ENCODE data around the gene SCN11A.

Gene SCN11A

DNA sequence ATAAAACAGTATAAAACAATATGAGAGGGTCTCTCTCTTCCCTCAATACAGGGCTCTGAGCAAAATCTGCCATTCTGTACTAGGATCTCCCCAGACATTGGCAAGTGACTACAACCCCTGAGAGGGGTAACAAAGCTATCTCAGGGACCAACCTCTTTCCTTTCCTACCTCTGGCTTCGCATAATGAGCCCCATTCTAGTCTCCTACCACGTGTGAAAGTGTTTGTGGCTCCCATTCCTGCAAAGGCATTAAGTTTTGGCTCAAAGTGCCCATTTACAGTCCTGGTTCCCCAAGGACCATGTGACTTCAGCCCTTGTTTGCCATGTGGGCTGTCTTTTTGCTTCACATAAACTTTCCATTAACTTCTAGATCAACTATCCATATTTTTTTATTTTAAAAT, 46.4 kb downstream of the SCN11A start:
- no peak for TF ChIP-seq SUZ12 (IDR thresholded peaks at IDR 0.05)
- TF ChIP-seq CTBP1 (IDR thresholded peaks at IDR 0.05; ENCODE audit: borderline replicate concordance) = no peak
- TF ChIP-seq TARDBP (IDR thresholded peaks at IDR 0.05) = no peak
- TF ChIP-seq ELF4 (IDR thresholded peaks at IDR 0.05) = no peak
- TF ChIP-seq ARNT (IDR thresholded peaks at IDR 0.05) = no peak
- TF ChIP-seq, protein P1, sequence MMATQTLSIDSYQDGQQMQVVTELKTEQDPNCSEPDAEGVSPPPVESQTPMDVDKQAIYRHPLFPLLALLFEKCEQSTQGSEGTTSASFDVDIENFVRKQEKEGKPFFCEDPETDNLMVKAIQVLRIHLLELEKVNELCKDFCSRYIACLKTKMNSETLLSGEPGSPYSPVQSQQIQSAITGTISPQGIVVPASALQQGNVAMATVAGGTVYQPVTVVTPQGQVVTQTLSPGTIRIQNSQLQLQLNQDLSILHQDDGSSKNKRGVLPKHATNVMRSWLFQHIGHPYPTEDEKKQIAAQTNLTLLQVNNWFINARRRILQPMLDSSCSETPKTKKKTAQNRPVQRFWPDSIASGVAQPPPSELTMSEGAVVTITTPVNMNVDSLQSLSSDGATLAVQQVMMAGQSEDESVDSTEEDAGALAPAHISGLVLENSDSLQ (IDR thresholded peaks at IDR 0.05) = no peak
- no peak for TF ChIP-seq FOXM1 (IDR thresholded peaks at IDR 0.05; ENCODE audit: borderline replicate concordance)
- TF ChIP-seq LEF1 (IDR thresholded peaks at IDR 0.05; ENCODE audit: borderline replicate concordance) = no peak
- TF ChIP-seq FOXK2 (IDR thresholded peaks at IDR 0.05) = no peak
- TF ChIP-seq HDGF (IDR thresholded peaks at IDR 0.05; ENCODE audit: borderline replicate concordance) = no peak
- no peak for TF ChIP-seq FOXA1 (IDR thresholded peaks at IDR 0.05)
- no peak for TF ChIP-seq SP1 (IDR thresholded peaks at IDR 0.05)
- no peak for TF ChIP-seq NFRKB (IDR thresholded peaks at IDR 0.05)
- no peak for TF ChIP-seq BHLHE40 (IDR thresholded peaks at IDR 0.05; ENCODE audit: borderline replicate concordance)
- TF ChIP-seq ZNF384 (IDR thresholded peaks at IDR 0.05) = no peak
- TF ChIP-seq L3MBTL2 (conservative IDR thresholded peaks at IDR 0.05) = no peak
- ChIA-PET POLR2A (no interaction called here), CTCF (no interaction called here)
- no peak for DNase-seq (ENCODE audit: extremely low spot score)

All from HEK293T (cell line).